T-cell (primary cell): ENCODE measurements around the gene RFX1. TPM values are rescaled to one million over a fixed set of nuclear protein-coding genes. Genes with fewer than 3 reads are reported as not detected.

Experiments
- ATAC-seq, 4 experiments: fragments of 200-7000 bp in 3 of 4; fragments of 150-1000 bp in 1 of 4; cut with Tn5 transposase; replicated peaks in 1 of 4; 1 replicate in 3 of 4; 2 replicates in 1 of 4; pipeline ENCODE4 v1.10.0; 2021; ENCODE audit warnings: moderate library complexity in 3 of 4, mild to moderate bottlenecking in 2 of 4, moderate number of reproducible peaks in 1 of 4
- CTCF ChIA-PET, 2 donors: fragments of 300-600 bp; sonication (Branson Sonifier 250); formaldehyde crosslinking; loops; one replicate each; lab custom pipeline; 2022; ENCODE audit warnings: antibody characterized with exemption in 2 of 2; lab: Charles Lee
- POLR2A ChIA-PET, 2 donors: fragments of 300-600 bp; sonication (Branson Sonifier 250); formaldehyde crosslinking; loops; one replicate each; lab custom pipeline; 2022; ENCODE audit warnings: antibody characterized with exemption in 2 of 2; lab: Charles Lee
- DNase-seq, 35 experiments: peaks; one replicate each; pipeline versions ENCODE4 v3.0.0 to v3.0.0-alpha.2; 2013 to 2023
- H3K27ac ChIP-seq: one replicate; pipeline ENCODE4 v1.5.1; 2013; ENCODE audit warnings: low read length
- H3K27me3 ChIP-seq, 2 experiments: replicated peaks in 1 of 2; 1 replicate in 1 of 2; 2 replicates in 1 of 2; pipeline versions ENCODE4 v1.6.1 to v1.7.0; 2013; ENCODE audit warnings: low read length in 1 of 2, mixed read lengths in 1 of 2; ENCODE audit not compliant: control insufficient read depth in 2 of 2, insufficient read depth in 2 of 2; ENCODE audit errors: extremely low read depth in 1 of 2
- H3K36me3 ChIP-seq, 2 donors: 1 replicate in 1 of 2; 2 replicates in 1 of 2; pipeline versions ENCODE4 v1.6.1 to v1.7.0; 2013; ENCODE audit warnings: low read length in 1 of 2; ENCODE audit not compliant: control insufficient read depth in 2 of 2, insufficient read depth in 1 of 2; ENCODE audit errors: extremely low read depth in 1 of 2
- H3K4me1 ChIP-seq, 2 experiments: 1 replicate in 1 of 2; 2 replicates in 1 of 2; pipeline versions ENCODE4 v1.6.1 to v1.7.0; 2013; ENCODE audit warnings: low read length in 2 of 2, mixed read lengths in 1 of 2; ENCODE audit not compliant: insufficient read depth in 2 of 2, control insufficient read depth in 1 of 2; ENCODE audit errors: extremely low read depth in 1 of 2
- H3K4me3 ChIP-seq, 2 donors: 1 replicate in 1 of 2; 2 replicates in 1 of 2; pipeline versions ENCODE4 v1.5.1 to v1.7.0; 2013; ENCODE audit warnings: mild to moderate bottlenecking in 2 of 2, low read length in 1 of 2, moderate library complexity in 1 of 2; ENCODE audit not compliant: control insufficient read depth in 1 of 2; ENCODE audit errors: extremely low read depth in 1 of 2
- H3K9me3 ChIP-seq: 2 replicates; pipeline ENCODE4 v1.7.0; 2013
- H3K27ac Mint-ChIP-seq, 2 donors: one replicate each; pipeline ENCODE4 v1.8.0; 2020 to 2021; ENCODE audit warnings: mild to moderate bottlenecking in 2 of 2, mixed read lengths in 2 of 2
- H3K27me3 Mint-ChIP-seq, 2 donors: one replicate each; pipeline ENCODE4 v1.8.0; 2021 to 2022; ENCODE audit warnings: mixed read lengths in 2 of 2
- H3K36me3 Mint-ChIP-seq: one replicate; pipeline ENCODE4 v1.8.0; 2021; ENCODE audit warnings: mixed read lengths
- H3K4me1 Mint-ChIP-seq, 3 donors: one replicate each; pipeline ENCODE4 v1.8.0; 2020 to 2022; ENCODE audit warnings: mixed read lengths in 3 of 3, mild to moderate bottlenecking in 1 of 3
- H3K4me3 Mint-ChIP-seq, 3 donors: one replicate each; pipeline ENCODE4 v1.8.0; 2020 to 2022; ENCODE audit warnings: mild to moderate bottlenecking in 3 of 3, mixed read lengths in 3 of 3, moderate library complexity in 3 of 3
- H3K9me3 Mint-ChIP-seq, 3 donors: one replicate each; pipeline ENCODE4 v1.8.0; 2020 to 2022; ENCODE audit warnings: mixed read lengths in 3 of 3
- WGBS: methylation state at CpG from one replicate; pipeline ENCODE4 v1.1.5; 2013; ENCODE audit warnings: missing lambda C conversion rate; ENCODE audit not compliant: insufficient coverage; 5-methylcytosine and 5-hydroxymethylcytosine counted together
- total RNA-seq, 35 experiments: library from RNA in 6 of 35; stranded (reverse) in 6 of 35; fragments of 120-200 nt in 1 of 35; gene quantifications; one replicate each; pipeline versions ENCODE4 v1.2.1 to v1.2.4 and lab custom pipeline; 2013 to 2026

RFX1 gene
- total RNA-seq, 5 donors from 2014 or later (not counting 1 experiment from before 2014, with no cell fraction given) = 18.4 to 27.1 (median 23.1) TPM

DNA sequence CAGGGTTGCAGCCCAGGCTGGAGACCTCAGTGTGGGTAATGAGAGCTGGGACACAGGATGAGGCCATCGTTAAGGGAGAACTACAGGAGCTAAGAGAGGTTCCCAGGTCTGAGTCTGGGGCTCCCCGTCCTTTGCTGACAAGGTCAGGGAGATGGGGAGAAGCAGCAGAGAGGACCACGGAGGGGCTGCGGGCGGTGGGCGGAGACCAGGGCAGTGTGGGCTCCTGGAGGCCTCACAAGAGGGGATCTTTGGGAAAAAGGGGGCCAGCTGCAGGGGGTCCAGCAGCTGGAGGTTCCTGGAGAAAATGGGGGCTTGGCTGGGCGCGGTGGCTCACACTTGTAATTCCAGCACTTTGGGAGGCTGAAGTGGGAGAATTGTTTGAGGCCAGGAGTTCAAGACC, 16.0 kb downstream of the RFX1 start:
- no peaks in the 10 kb centered on the region for H3K9me3 Mint-ChIP-seq
- H3K4me1 ChIP-seq = peaks cover 46 to 67% of the 10 kb centered on the region in 2 experiments

DNA sequence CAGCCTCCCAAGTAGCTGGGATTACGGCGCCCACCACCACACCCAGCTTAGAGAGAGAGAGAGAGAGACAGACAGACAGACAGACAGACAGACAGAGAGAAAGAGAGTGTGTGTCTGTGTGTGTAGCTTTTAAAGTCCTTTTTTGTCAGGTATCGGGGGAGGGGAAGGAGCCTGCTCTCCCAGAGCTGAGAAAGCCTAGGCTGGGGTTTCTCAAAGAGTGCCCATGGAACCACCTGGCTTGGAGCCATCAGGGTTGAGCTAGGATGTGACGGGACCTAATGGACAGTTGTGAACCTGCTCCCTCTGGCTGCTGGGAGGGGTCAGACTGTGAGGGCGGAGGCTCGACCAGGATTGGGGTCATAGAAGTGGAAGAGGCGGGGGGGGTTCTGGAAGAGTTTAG, 16.6 kb downstream of the RFX1 start:
- WGBS = 88% methylated on average over 3 of the region's 7 CpGs
- Mint-ChIP-seq H3K9me3 (no peaks in the 10 kb centered on the region), H3K4me3 (peak overlapping the region in 1 of 3 donors; percentile 28), H3K27me3 (no peaks in the 10 kb centered on the region), H3K36me3 (peaks cover 28% of the 10 kb centered on the region), H3K27ac (peak overlapping the region; percentile 97 to 98), H3K4me1 (peaks cover 65 to 74% (median 71%) of the 10 kb centered on the region in 3 donors)
- no peaks in the 10 kb centered on the region for H3K9me3 ChIP-seq
- H3K27me3 ChIP-seq = no peaks in the 10 kb centered on the region
- peaks cover 0 to 35% of the 10 kb centered on the region in 2 donors for H3K36me3 ChIP-seq
- peak overlapping the region; percentile 19 for H3K27ac ChIP-seq
- DNase-seq = no peak
- ChIA-PET CTCF (interaction anchor here in 1 of 2 donors (0.7 kb wide), 1 partner anchor 75 kb away, joined by 3 read pairs; no protein-coding TSS in a partner anchor), POLR2A (no interaction called here)
- H3K4me1 ChIP-seq = peaks cover 52 to 73% of the 10 kb centered on the region in 2 experiments
- H3K4me3 ChIP-seq = no peak overlapping the region
- no peak for ATAC-seq

More for the DNA sequence above, 16.0 kb downstream of the RFX1 start:
- Mint-ChIP-seq H3K4me1 (peaks cover 59 to 68% (median 67%) of the 10 kb centered on the region in 3 donors), H3K27me3 (no peaks in the 10 kb centered on the region), H3K27ac (peak overlapping the region; percentile 97 to 98), H3K4me3 (peak overlapping the region in 1 of 3 donors; percentile 28), H3K36me3 (peaks cover 30% of the 10 kb centered on the region)
- no peak for ATAC-seq
- no peak for DNase-seq
- no peaks in the 10 kb centered on the region for H3K9me3 ChIP-seq
- H3K4me3 ChIP-seq = no peak overlapping the region
- POLR2A ChIA-PET = interaction anchor here in 1 of 2 donors (0.5 kb wide), 1 partner anchor 34 kb away, joined by 7 read pairs; no protein-coding TSS in a partner anchor
- H3K36me3 ChIP-seq = peaks cover 0 to 37% of the 10 kb centered on the region in 2 donors
- 94% methylated on average over 8 of the region's 8 CpGs for WGBS
- CTCF ChIA-PET = no interaction called here
- no peaks in the 10 kb centered on the region for H3K27me3 ChIP-seq
- peak overlapping the region; percentile 19 for H3K27ac ChIP-seq

DNA sequence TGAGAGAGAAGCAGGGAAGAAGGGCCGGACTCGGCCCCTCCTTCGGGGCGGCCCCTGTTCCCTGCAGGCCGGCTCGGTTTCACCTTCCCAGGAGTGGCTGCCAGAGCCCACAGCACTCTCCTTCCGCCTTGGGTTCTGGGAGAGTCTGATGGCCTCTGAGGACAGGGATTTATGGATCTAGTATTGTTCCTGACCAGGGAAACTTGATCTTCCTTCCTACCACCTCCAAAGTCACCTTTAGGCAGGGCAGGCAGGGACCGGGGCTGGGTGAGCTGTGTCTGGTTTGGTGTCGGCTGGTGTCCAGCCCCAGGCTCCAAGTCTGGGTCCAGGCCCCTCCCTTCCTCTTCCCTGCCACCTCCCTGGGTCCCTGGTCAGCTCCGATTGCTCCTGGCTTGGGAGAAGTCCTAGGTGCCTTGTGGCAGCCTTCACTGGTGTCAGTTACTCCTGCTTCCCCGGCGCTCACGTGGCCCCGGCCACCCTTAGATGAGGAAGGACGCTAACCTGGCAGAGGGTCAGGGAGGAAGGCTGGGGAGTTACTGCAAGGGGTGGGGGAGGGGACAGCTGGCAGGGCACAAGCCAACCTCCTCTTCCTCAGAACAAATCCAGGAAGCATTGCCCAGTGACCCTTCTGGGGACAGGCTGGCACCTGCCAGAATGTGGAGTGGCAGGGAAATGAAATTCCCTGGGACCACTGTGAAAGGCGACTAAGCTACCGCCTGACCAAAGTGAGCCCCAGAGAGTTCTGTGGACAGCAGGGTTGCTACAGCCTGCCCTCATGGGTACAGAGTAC, 18.8 kb downstream of the RFX1 start:
- 32% methylated on average over 6 of the region's 17 CpGs for WGBS
- DNase-seq = no peak
- Histone ChIP-seq H3K36me3 (peaks cover 0 to 20% of the 10 kb centered on the region in 2 donors), H3K27me3 (no peaks in the 10 kb centered on the region), H3K4me3 (peak overlapping the region; percentile 11 to 25), H3K9me3 (no peaks in the 10 kb centered on the region), H3K27ac (peak overlapping the region; percentile 94), H3K4me1 (peaks cover 62 to 83% of the 10 kb centered on the region in 2 experiments)
- POLR2A ChIA-PET = interaction anchor here (0.5 to 1.0 kb wide), 4 partner anchors 12 to 66 kb away, joined by 4 to 11 read pairs (median 4); no protein-coding TSS in a partner anchor
- H3K36me3 Mint-ChIP-seq = peaks cover 27% of the 10 kb centered on the region
- peak overlapping the region; percentile 57 to 69 (median 60) for H3K4me3 Mint-ChIP-seq
- CTCF ChIA-PET = interaction anchor here (0.7 to 1.0 kb wide), 2 partner anchors 16 to 18 kb away, joined by 5 to 8 read pairs; no protein-coding TSS in a partner anchor
- peaks cover 72 to 84% (median 84%) of the 10 kb centered on the region in 3 donors for H3K4me1 Mint-ChIP-seq
- H3K9me3 Mint-ChIP-seq = no peaks in the 10 kb centered on the region
- no peak for ATAC-seq
- H3K27me3 Mint-ChIP-seq = no peaks in the 10 kb centered on the region
- H3K27ac Mint-ChIP-seq = peak overlapping the region; percentile 97 to 98

DNA sequence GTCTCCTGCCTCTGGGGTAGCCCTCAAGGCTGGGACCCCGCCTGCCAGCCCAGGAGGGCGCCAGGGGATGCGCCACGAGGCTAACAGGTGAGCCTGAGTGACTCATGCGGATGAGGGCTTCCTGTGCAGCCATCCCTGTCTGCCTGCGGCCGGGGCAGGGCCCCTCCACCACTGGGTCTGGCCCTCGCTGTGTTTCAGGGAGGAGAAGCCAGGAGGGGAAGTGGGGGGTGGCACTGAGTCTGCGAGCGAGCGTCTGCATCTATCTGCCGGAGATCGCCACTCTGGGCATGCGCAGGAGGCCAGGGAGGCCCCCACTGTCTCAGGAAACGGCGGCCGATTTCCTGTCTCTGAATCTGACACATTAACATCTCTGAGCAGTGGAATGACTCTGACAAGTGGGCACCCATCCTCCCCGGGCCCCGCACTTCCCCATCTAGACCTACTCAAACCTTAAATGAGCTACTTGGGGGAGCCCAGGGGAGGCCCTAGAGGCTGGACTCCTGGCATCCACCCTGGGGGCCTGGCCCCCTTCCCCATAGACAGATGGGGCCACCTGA, 19.7 kb downstream of the RFX1 start:
- WGBS = 0% methylated on average over 18 of the region's 19 CpGs
- CTCF ChIA-PET = interaction anchor here in 1 of 2 donors (1.0 kb wide), 1 partner anchor 17 kb away, joined by 5 read pairs; no protein-coding TSS in a partner anchor
- no peaks in the 10 kb centered on the region for H3K27me3 Mint-ChIP-seq
- DNase-seq = peak; percentile 96 to 100 (median 98)
- Histone ChIP-seq H3K27me3 (no peaks in the 10 kb centered on the region), H3K4me1 (peaks cover 65 to 91% of the 10 kb centered on the region in 2 experiments), H3K36me3 (peaks cover 0 to 21% of the 10 kb centered on the region in 2 donors), H3K4me3 (peak overlapping the region; percentile 11 to 25), H3K9me3 (no peaks in the 10 kb centered on the region), H3K27ac (peak overlapping the region; percentile 94)
- no peaks in the 10 kb centered on the region for H3K9me3 Mint-ChIP-seq
- H3K4me3 Mint-ChIP-seq = peak overlapping the region; percentile 57 to 69 (median 61)
- POLR2A ChIA-PET = interaction anchor here (0.5 to 1.0 kb wide), 4 partner anchors 11 to 65 kb away, joined by 4 to 11 read pairs (median 4); no protein-coding TSS in a partner anchor
- peaks cover 23% of the 10 kb centered on the region for H3K36me3 Mint-ChIP-seq
- peak; percentile 87 to 93 (median 92) for ATAC-seq
- peaks cover 69 to 93% (median 88%) of the 10 kb centered on the region in 3 donors for H3K4me1 Mint-ChIP-seq
- H3K27ac Mint-ChIP-seq = peak overlapping the region; percentile 97 to 98

DNA sequence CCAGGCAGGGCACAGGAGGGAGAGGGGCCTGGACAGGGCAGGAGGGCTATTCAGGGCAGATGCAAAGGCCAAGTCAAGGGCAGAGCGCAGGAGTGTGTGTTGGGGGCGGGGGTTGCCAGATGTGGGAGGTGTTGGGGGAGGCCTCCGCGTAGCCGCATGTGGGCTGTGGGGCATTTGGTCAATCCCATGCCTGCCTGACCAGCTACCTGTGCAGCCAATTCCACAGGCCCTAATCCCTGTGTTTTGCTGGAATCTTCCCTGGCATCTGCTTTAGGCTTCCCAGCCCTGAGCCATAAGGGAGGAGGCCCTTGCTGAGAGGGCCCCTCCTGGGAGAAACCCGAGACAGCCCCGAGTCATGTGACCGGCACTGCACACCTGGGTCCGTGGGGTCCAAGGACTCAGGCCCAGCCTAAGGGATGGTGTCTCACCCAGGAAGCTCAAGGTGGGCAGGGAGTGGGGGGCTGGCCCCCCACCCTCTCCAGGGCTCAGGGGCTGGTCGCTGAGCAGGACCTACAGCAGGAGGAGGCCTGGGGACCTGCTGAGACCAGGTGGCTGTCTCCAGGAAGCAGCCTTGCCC, 20.3 kb downstream of the RFX1 start:
- CTCF ChIA-PET = interaction anchor here in 1 of 2 donors (0.6 to 1.0 kb wide), 2 partner anchors 17 to 91 kb away, joined by 5 to 6 read pairs; no protein-coding TSS in a partner anchor
- Histone ChIP-seq H3K9me3 (no peaks in the 10 kb centered on the region), H3K27ac (peak overlapping the region; percentile 94), H3K27me3 (no peaks in the 10 kb centered on the region), H3K4me1 (peaks cover 65 to 89% of the 10 kb centered on the region in 2 experiments), H3K36me3 (peaks cover 0 to 16% of the 10 kb centered on the region in 2 donors), H3K4me3 (peak overlapping the region; percentile 0 to 25)
- Mint-ChIP-seq H3K4me1 (peaks cover 65 to 91% (median 89%) of the 10 kb centered on the region in 3 donors), H3K9me3 (no peaks in the 10 kb centered on the region), H3K36me3 (peaks cover 18% of the 10 kb centered on the region), H3K4me3 (peak overlapping the region; percentile 14 to 69 (median 61)), H3K27me3 (no peaks in the 10 kb centered on the region), H3K27ac (peak overlapping the region; percentile 97 to 98)
- 41% methylated on average over 10 of the region's 10 CpGs for WGBS
- DNase-seq (peak in 2 of 35 experiments; percentile 27 to 29), ATAC-seq (peak; percentile 16 to 25 (median 22))
- POLR2A ChIA-PET = interaction anchor here (0.5 to 1.0 kb wide), 3 partner anchors 8 to 33 kb away, joined by 3 to 5 read pairs (median 4); no protein-coding TSS in a partner anchor
